GM18868 (cell line): ENCODE data around the gene ZNF438.
"Not testable (repeated sequence)": the region's sequence is repeated elsewhere in the genome, so short reads cannot be mapped to it uniquely, and the experiment has no call there.

Experiments
- ATAC-seq: cut with Tn5 transposase; IDR thresholded peaks from one replicate; pipeline ENCODE4 v1.9.1; 2021; ENCODE audit warnings: mild to moderate bottlenecking, moderate library complexity; ENCODE audit not compliant: unreplicated experiment

The ZNF438 gene

GRCh38 chr10:30959836-30960210 is 71.8 kb downstream of the ZNF438 start:
- ATAC-seq, result peak; percentile 6

- ATAC-seq, result not testable (repeated sequence)
Measured at GRCh38 chr10:30949218-30949617, 82.4 kb downstream of the ZNF438 start.

- ATAC-seq, result no peak
Measured at GRCh38 chr10:30944005-30944404, 87.7 kb downstream of the ZNF438 start.

GRCh38 chr10:30943451-30943850 is 88.2 kb downstream of the ZNF438 start:
- ATAC-seq, result no peak

GRCh38 chr10:30940256-30940655 is 91.4 kb downstream of the ZNF438 start:
- no peak for ATAC-seq

- ATAC-seq, result no peak
Measured at GRCh38 chr10:30939643-30940251, 91.9 kb downstream of the ZNF438 start.

GRCh38 chr10:30935078-30935477 is 96.6 kb downstream of the ZNF438 start:
- no peak for ATAC-seq

GRCh38 chr10:30931094-30931493 is 100.6 kb downstream of the ZNF438 start:
- ATAC-seq, result no peak

GRCh38 chr10:30929901-30930520 is 101.7 kb downstream of the ZNF438 start:
- ATAC-seq, result no peak

GRCh38 chr10:30929311-30929729 is 102.3 kb downstream of the ZNF438 start:
- not testable (repeated sequence) for ATAC-seq

- ATAC-seq, result no peak
Measured at GRCh38 chr10:30928742-30929141, 102.9 kb downstream of the ZNF438 start.

GRCh38 chr10:30918651-30919050 is 113.0 kb downstream of the ZNF438 start:
- ATAC-seq, result no peak

GRCh38 chr10:30917789-30918188 is 113.9 kb downstream of the ZNF438 start:
- ATAC-seq, result no peak

GRCh38 chr10:30917067-30917466 is 114.6 kb downstream of the ZNF438 start:
- ATAC-seq, result no peak

- ATAC-seq, result no peak
Measured at GRCh38 chr10:30915146-30915545, 116.5 kb downstream of the ZNF438 start.

GRCh38 chr10:30911303-30911863 is 120.3 kb downstream of the ZNF438 start:
- ATAC-seq, result no peak

GRCh38 chr10:30903397-30904138 is 128.1 kb downstream of the ZNF438 start:
- ATAC-seq, result no peak

- no peak for ATAC-seq
Measured at GRCh38 chr10:30902621-30903396, 128.9 kb downstream of the ZNF438 start.

- ATAC-seq, result not testable (repeated sequence)
Measured at GRCh38 chr10:30901487-30901886, 130.2 kb downstream of the ZNF438 start.

- no peak for ATAC-seq
Measured at GRCh38 chr10:30898964-30899363, 132.7 kb downstream of the ZNF438 start.

- no peak for ATAC-seq
Measured at GRCh38 chr10:30897547-30897946, 134.1 kb downstream of the ZNF438 start.
